Psoas muscle (tissue), 8 donors: ENCODE results near the gene CNNM4. TPM values are rescaled to one million over a fixed set of nuclear protein-coding genes. Genes with fewer than 3 reads are reported as not detected.

ENCODE experiments used
- ATAC-seq, 4 donors: fragments of 200-7000 bp; cut with Tn5 transposase; one replicate each; pipeline ENCODE4 v1.9.1; 2020; ENCODE audit warnings: moderate library complexity in 3 of 4, mild to moderate bottlenecking in 2 of 4
- DNase-seq, 2 donors: peaks; one replicate each; pipeline ENCODE4 v3.0.0-alpha.2; 2020
- H3K27ac ChIP-seq: fragments of 200-600 bp; one replicate; pipeline ENCODE4 v1.8.0; 2022
- H3K27me3 ChIP-seq, 3 donors: fragments of 200-600 bp in 1 of 3; one replicate each; pipeline versions ENCODE4 v1.6.1 to v1.8.0; 2013 to 2022; ENCODE audit warnings: low read length in 2 of 3, mild to moderate bottlenecking in 2 of 3, moderate library complexity in 1 of 3; ENCODE audit not compliant: insufficient read depth in 3 of 3
- H3K36me3 ChIP-seq, 2 donors: fragments of 200-600 bp in 1 of 2; one replicate each; pipeline versions ENCODE4 v1.6.1 to v1.8.0; 2013 to 2022; ENCODE audit warnings: low read depth in 1 of 2, mild to moderate bottlenecking in 1 of 2, moderate library complexity in 1 of 2; ENCODE audit not compliant: insufficient read depth in 1 of 2
- H3K4me1 ChIP-seq: fragments of 200-600 bp; one replicate; pipeline ENCODE4 v1.8.0; 2022
- H3K4me3 ChIP-seq: fragments of 200-600 bp; one replicate; pipeline ENCODE4 v1.8.0; 2022; ENCODE audit warnings: mild to moderate bottlenecking
- H3K9me3 ChIP-seq: fragments of 200-600 bp; one replicate; pipeline ENCODE4 v1.8.0; 2022
- CTCF ChIP-seq: fragments of 200-600 bp; IDR thresholded peaks from one replicate; pipeline ENCODE4 v1.8.0; 2022; ENCODE audit warnings: antibody characterized with exemption
- WGBS, 3 donors: extraction: QIAGEN DNeasy Blood & Tissue Kit; methylation state at CpG; one replicate each; pipeline versions ENCODE4 v1.1.6 to v1.1.7; 2013; 5-methylcytosine and 5-hydroxymethylcytosine counted together
- intact Hi-C, 2 donors: fragments of 100-400 bp; cut with DNase I; formaldehyde crosslinking; loops; one replicate each; pipeline versions ENCODE4 v1.11.0 to v1.14.2; 2022
- polyA plus RNA-seq, 3 donors: library from polyadenylated mRNA; stranded (reverse); fragments of 200-250 nt; gene quantifications; one replicate each; pipeline ENCODE4 v1.2.3, GENCODE V29; 2013
- total RNA-seq, 4 donors: library from RNA; stranded (reverse); fragmentation: NEBNext Ultra II Directional in 2 of 4; extraction: Animal tissue kit (Norgen Biotek cat#: 25700) in 2 of 4; gene quantifications; one replicate each; pipeline versions ENCODE4 v1.2.1 to v1.2.4, GENCODE V29; 2021 to 2023
- donor health status: healthy with polysubstance abuse.
- donor health status: DM: no; HTN: no; CAD: no; lungs with moderate emphysema.
- donor health status: Bipolar disorder and iron deficiency.
- donor health status: healthy.
- donor health status: DM: yes; HTN: yes; CAD: no.
- donor health status: DM: no; HTN: no; CAD: no.
- donor health status: DM: no; HTN: no; CAD: no.
- donor health status: DM: yes; HTN: yes; CAD: no.

Gene CNNM4
- total and polyA plus RNA-seq, 7 donors = 2.7 to 28.8 (median 12.2) TPM

- Histone ChIP-seq H3K9me3 (no peaks in the 10 kb centered on the region), H3K27ac (no peak overlapping the region), H3K27me3 (no peaks in the 10 kb centered on the region), H3K36me3 (peaks cover 0 to 59% of the 10 kb centered on the region in 2 donors), H3K4me1 (peaks cover 14% of the 10 kb centered on the region), H3K4me3 (no peak overlapping the region)
- no peak for ATAC-seq
- intact Hi-C loops = loop anchor here in 1 of 2 donors (5.0 kb wide), 1 partner anchor 40 kb away; no protein-coding TSS in a partner anchor
- no peak for DNase-seq
- no peak for TF ChIP-seq CTCF
- WGBS, 3 donors = 96 to 98% (median 98%) methylated on average over 10 of the region's 10 CpGs
Observed at GRCh38 chr2:96807127-96807471, 46.4 kb downstream of the CNNM4 start.

DNA sequence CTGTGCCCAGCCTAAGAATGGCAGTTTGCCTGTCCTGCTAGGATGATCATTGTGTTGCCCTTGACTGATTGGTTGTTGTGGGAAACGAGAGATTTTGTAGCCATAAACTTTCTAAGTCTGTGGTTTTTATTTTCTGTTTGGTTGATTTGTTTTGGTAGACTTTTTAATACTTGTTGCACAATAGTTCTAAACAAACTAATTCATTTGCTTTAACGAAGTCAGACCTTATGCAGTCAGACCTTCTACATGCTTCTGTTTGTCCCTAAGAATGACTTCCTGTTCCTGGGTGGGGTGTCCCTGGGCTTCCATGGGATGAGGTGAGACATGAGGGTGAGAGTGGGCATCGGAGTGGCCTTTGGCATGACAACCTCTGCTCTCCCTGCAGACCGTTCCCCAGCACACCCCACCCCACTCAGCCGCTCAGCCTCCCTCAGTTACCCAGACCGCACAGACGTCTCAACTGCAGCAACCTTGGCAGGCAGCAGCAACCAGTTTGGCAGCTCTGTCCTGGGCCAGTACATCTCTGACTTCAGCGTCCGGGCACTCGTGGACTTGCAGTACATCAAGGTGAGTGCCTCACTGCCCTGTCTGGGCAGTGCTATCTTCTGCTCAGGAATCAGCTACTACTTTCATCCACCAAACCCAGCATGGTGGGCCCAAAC is 47.6 kb downstream of the CNNM4 start:
- no peaks in the 10 kb centered on the region for H3K27me3 ChIP-seq
- H3K9me3 ChIP-seq = no peaks in the 10 kb centered on the region
- no peak overlapping the region for H3K4me3 ChIP-seq
- H3K4me1 ChIP-seq = peaks cover 21% of the 10 kb centered on the region
- DNase-seq = peak in 1 of 2 donors; percentile 44
- peaks cover 0 to 47% of the 10 kb centered on the region in 2 donors for H3K36me3 ChIP-seq
- intact Hi-C loops = loop anchor here in 1 of 2 donors (5.0 kb wide), 1 partner anchor 41 kb away; no protein-coding TSS in a partner anchor
- WGBS, 3 donors = 49 to 57% (median 50%) methylated on average over 10 of the region's 10 CpGs
- H3K27ac ChIP-seq = no peak overlapping the region
- peak; percentile 18 to 50 (median 48) for ATAC-seq
- no peak for TF ChIP-seq CTCF

GRCh38 chr2:96809216-96809882 is 48.6 kb downstream of the CNNM4 start:
- 80 to 82% (median 81%) methylated on average over 13 of the region's 13 CpGs for WGBS, 3 donors
- Histone ChIP-seq H3K27me3 (no peaks in the 10 kb centered on the region), H3K36me3 (peaks cover 0 to 47% of the 10 kb centered on the region in 2 donors), H3K27ac (no peak overlapping the region), H3K4me1 (peaks cover 25% of the 10 kb centered on the region), H3K9me3 (no peaks in the 10 kb centered on the region), H3K4me3 (no peak overlapping the region)
- intact Hi-C loops = loop anchor here in 1 of 2 donors (5.0 kb wide), 1 partner anchor 42 kb away; no protein-coding TSS in a partner anchor
- DNase-seq (peak in 1 of 2 donors; percentile 37), ATAC-seq (no peak)
- TF ChIP-seq CTCF = no peak

GRCh38 chr2:96809951-96810782 is 49.5 kb downstream of the CNNM4 start:
- Histone ChIP-seq H3K4me3 (no peak overlapping the region), H3K9me3 (no peaks in the 10 kb centered on the region), H3K4me1 (peaks cover 29% of the 10 kb centered on the region), H3K27ac (no peak overlapping the region), H3K36me3 (peaks cover 0 to 40% of the 10 kb centered on the region in 2 donors), H3K27me3 (no peaks in the 10 kb centered on the region)
- DNase-seq = no peak
- 76 to 80% (median 78%) methylated on average over 12 of the region's 12 CpGs for WGBS, 3 donors
- intact Hi-C loops = loop anchor here in 1 of 2 donors (5.0 kb wide), 1 partner anchor 43 kb away; no protein-coding TSS in a partner anchor
- no peak for TF ChIP-seq CTCF
- no peak for ATAC-seq
